Activated T-helper 2 cell treated with anti-CD3 and anti-CD28 coated beads, Interferon-gamma antibody, Interleukin-2, Interleukin-4, amounts not matched to agents 10 μg/mL and 5 μg/mL and 100 μg/mL, durations not matched to agents 14 hours and 24 hours and 36 hours (primary cell): ENCODE measurements around the gene AMFR. TPM values are rescaled to one million over a fixed set of nuclear protein-coding genes. Genes with fewer than 3 reads are reported as not detected.

ENCODE experiments used
- DNase-seq: peaks from one replicate; pipeline ENCODE4 v3.0.0; 2021; ENCODE audit warnings: low spot score
- H3K27ac Mint-ChIP-seq: one replicate; pipeline ENCODE4 v1.8.0; 2021; ENCODE audit warnings: mixed read lengths
- H3K27me3 Mint-ChIP-seq: one replicate; pipeline ENCODE4 v1.8.0; 2021; ENCODE audit warnings: low read depth, mixed read lengths
- H3K36me3 Mint-ChIP-seq: one replicate; pipeline ENCODE4 v1.8.0; 2021; ENCODE audit warnings: low read depth, mixed read lengths
- H3K4me1 Mint-ChIP-seq: one replicate; pipeline ENCODE4 v1.8.0; 2021; ENCODE audit warnings: low read depth, mixed read lengths
- H3K4me3 Mint-ChIP-seq: one replicate; pipeline ENCODE4 v1.8.0; 2021; ENCODE audit warnings: low read depth, mild to moderate bottlenecking, moderate library complexity, mixed read lengths
- H3K9me3 Mint-ChIP-seq: one replicate; pipeline ENCODE4 v1.8.0; 2021; ENCODE audit warnings: mixed read lengths
- intact Hi-C: fragments of 100-400 bp; cut with micrococcal nuclease; formaldehyde crosslinking; loops from one replicate; pipeline ENCODE4 v1.15.1; 2023
- total RNA-seq: library from RNA; stranded (reverse); gene quantifications from 2 replicates; pipeline ENCODE4 v1.2.3, GENCODE V29; 2022

The AMFR gene
- total RNA-seq, 1 donor from 2014 or later = 58.8 TPM

DNA sequence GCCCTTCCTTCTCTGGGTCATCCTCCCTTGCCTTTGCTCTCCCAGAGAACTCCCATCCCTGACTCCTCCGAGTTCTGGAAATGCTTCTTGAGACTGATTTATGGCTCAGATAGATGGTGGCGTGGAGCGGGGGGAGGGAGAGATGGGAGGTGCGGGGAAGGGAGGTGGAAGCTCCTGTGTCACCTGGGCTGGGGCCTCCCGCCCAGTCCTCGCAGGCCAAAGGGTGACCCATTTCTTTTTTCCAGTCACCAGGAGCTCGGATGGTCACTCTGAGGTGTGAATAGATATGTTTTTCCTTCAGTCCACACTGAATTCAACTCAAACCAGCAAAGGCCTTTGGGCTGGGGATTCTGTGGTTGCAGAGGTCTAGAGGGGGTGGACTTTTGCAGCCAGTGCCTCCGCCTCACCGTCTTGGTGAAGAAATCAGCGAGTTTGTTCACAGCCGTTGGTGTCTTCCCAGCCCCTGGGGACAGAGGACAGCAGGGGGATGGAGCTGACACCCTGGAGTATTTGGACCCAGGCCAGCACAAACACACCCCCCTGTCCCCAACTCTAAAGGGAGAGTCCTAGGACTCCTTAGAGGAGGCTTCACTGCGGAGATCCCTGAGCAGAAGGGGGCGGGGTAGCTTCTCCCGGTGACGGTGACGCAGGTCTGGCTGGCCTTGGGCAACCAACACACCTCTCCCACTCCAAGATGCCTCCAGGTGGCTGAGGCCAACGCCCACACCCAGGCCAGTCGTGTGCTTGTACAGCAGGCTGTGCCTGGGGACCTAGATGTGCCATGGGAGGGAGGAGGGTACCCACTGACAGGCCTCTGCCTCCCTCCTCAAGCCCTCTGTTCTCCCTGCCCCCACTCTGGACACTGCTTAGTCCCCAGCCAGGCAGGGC, 80.6 kb downstream of the AMFR start:
- DNase-seq = no peak
- Mint-ChIP-seq H3K27me3 (no peaks in the 10 kb centered on the region), H3K9me3 (no peaks in the 10 kb centered on the region), H3K4me3 (no peak overlapping the region), H3K4me1 (no peaks in the 10 kb centered on the region), H3K36me3 (no peaks in the 10 kb centered on the region), H3K27ac (no peak overlapping the region)
- intact Hi-C loops = no loop called here

DNA sequence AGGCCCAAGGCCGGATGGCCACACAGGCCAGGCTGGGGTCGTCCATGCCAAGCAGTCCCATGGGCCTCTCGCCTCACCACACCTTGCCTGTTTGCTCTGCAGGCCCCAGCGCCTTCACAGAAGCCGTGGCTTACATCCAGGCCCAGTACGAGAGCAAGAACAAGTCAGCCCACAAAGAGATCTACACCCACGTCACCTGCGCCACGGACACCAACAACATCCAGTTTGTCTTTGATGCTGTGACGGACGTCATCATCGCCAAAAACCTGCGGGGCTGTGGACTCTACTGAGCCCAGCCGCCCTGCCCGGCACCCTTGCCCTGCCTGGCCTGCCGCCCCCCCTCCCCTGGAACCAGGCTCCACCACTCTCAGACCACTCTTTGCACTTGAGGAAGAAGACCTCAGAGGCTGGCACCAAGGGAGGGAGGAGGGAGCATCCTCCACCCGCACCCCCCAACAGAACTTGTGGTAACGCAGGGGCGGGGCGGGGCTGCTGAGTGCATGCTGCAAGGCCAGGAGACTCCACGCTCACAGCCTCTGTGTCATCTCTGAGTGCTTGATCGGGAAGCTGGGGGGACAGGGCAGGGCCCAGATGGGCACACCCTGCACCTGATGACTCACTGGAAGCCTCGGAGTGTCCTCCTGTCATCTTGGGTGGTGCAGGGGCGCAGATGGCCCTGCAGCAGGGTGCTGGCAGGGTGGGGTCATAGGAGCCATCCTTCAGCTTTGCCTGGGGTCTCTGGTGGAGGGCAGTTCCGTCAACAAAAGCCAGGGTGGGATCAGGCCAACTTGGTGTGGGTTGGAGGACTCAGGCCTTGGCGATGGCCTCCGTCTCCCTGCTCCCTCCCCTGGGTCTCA, 81.5 kb downstream of the AMFR start:
- intact Hi-C loops = no loop called here
- no peaks in the 10 kb centered on the region for H3K36me3 Mint-ChIP-seq
- H3K4me1 Mint-ChIP-seq = no peaks in the 10 kb centered on the region
- H3K27me3 Mint-ChIP-seq = no peaks in the 10 kb centered on the region
- DNase-seq = no peak
- no peak overlapping the region for H3K4me3 Mint-ChIP-seq
- no peak overlapping the region for H3K27ac Mint-ChIP-seq
- no peaks in the 10 kb centered on the region for H3K9me3 Mint-ChIP-seq

DNA sequence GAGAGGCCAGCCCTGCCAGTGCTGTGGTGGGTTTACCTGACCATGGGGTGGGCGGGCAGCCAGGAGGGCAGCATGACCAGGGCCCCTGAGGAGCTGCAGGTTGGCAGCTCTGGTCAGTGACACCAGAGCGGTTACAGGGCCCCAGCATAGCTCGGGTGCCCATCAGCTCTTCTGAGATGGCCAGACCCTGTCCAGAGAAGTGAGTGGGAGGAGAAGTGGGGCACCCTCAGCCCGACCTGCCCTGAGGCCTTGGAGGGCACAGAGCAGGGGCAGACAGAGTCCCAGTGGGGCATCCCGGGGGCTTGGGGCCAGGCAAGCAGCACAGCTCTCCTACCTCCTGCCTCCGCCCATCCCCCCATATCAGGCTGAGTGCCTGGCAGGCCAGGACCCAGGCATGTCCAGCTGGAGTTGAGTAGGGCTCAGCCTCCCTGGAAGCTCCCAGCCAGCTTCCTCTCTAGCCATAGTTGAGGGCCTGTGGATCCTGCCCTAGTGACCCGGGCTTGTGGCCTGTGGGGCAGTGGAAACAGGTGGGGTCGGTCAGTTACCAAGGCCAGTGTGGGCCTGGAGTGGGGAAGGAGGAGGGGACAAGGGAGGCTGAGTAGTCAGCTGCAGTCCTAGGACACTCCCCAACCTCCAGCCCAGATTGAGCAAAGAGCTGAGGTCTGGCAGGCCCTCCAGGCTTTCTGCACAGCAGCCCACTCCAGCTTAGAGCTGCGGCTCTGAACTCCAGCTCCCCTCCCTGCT, 83.5 kb downstream of the AMFR start:
- H3K36me3 Mint-ChIP-seq = no peaks in the 10 kb centered on the region
- no peak for DNase-seq
- H3K4me3 Mint-ChIP-seq = no peak overlapping the region
- no peak overlapping the region for H3K27ac Mint-ChIP-seq
- H3K4me1 Mint-ChIP-seq = no peaks in the 10 kb centered on the region
- intact Hi-C loops = no loop called here
- no peaks in the 10 kb centered on the region for H3K9me3 Mint-ChIP-seq
- no peaks in the 10 kb centered on the region for H3K27me3 Mint-ChIP-seq

- Mint-ChIP-seq H3K4me1 (no peaks in the 10 kb centered on the region), H3K27ac (no peak overlapping the region), H3K9me3 (no peaks in the 10 kb centered on the region), H3K36me3 (no peaks in the 10 kb centered on the region), H3K27me3 (no peaks in the 10 kb centered on the region), H3K4me3 (no peak overlapping the region)
- intact Hi-C loops = no loop called here
- DNase-seq = no peak
These were observed 84.4 kb downstream of the AMFR start for GRCh38 chr16:56340864-56341365.

- Mint-ChIP-seq H3K36me3 (no peaks in the 10 kb centered on the region), H3K4me3 (no peak overlapping the region), H3K27ac (no peak overlapping the region), H3K27me3 (no peaks in the 10 kb centered on the region), H3K4me1 (no peaks in the 10 kb centered on the region), H3K9me3 (no peaks in the 10 kb centered on the region)
- intact Hi-C loops = no loop called here
- no peak for DNase-seq
These were observed 84.9 kb downstream of the AMFR start for GRCh38 chr16:56340416-56340815.

- H3K27me3 Mint-ChIP-seq = no peaks in the 10 kb centered on the region
- DNase-seq = no peak
- no peak overlapping the region for H3K4me3 Mint-ChIP-seq
- no peaks in the 10 kb centered on the region for H3K36me3 Mint-ChIP-seq
- H3K4me1 Mint-ChIP-seq = no peaks in the 10 kb centered on the region
- H3K9me3 Mint-ChIP-seq = no peaks in the 10 kb centered on the region
- no peak overlapping the region for H3K27ac Mint-ChIP-seq
- intact Hi-C loops = no loop called here
These were observed 85.7 kb downstream of the AMFR start for GRCh38 chr16:56339431-56340195.

- no peaks in the 10 kb centered on the region for H3K9me3 Mint-ChIP-seq
- H3K4me3 Mint-ChIP-seq = no peak overlapping the region
- intact Hi-C loops = no loop called here
These were observed 86.6 kb downstream of the AMFR start for GRCh38 chr16:56338566-56339318.

DNA sequence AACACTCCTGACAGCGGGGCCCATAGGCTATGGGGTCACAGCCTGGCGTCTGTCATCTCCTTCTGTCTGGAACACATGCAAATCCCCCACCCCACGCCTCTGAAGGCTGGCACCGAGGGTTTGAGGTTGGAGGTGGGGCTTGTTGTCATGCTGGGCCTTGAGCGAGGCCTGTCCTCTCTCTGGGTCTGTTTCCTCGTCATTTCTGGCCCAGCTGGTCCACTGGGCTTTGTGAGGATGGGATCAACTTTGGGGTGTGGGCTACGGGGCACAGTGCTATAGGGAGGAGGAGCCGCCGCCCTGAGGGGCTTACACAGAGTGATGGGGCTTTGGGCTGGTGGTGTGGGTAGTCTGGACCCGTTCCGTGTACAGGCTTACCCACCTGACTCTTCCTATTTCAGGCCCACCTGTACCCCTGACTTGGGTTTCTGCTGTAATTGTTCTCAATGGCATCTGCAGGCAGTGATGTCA, 87.5 kb downstream of the AMFR start:
- DNase-seq = no peak
- no peak overlapping the region for H3K27ac Mint-ChIP-seq
- H3K4me1 Mint-ChIP-seq = no peaks in the 10 kb centered on the region

More at GRCh38 chr16:56338566-56339318, 86.6 kb downstream of the AMFR start:
- DNase-seq = no peak
- Mint-ChIP-seq H3K27me3 (no peaks in the 10 kb centered on the region), H3K27ac (no peak overlapping the region), H3K4me1 (no peaks in the 10 kb centered on the region), H3K36me3 (no peaks in the 10 kb centered on the region)

DNA sequence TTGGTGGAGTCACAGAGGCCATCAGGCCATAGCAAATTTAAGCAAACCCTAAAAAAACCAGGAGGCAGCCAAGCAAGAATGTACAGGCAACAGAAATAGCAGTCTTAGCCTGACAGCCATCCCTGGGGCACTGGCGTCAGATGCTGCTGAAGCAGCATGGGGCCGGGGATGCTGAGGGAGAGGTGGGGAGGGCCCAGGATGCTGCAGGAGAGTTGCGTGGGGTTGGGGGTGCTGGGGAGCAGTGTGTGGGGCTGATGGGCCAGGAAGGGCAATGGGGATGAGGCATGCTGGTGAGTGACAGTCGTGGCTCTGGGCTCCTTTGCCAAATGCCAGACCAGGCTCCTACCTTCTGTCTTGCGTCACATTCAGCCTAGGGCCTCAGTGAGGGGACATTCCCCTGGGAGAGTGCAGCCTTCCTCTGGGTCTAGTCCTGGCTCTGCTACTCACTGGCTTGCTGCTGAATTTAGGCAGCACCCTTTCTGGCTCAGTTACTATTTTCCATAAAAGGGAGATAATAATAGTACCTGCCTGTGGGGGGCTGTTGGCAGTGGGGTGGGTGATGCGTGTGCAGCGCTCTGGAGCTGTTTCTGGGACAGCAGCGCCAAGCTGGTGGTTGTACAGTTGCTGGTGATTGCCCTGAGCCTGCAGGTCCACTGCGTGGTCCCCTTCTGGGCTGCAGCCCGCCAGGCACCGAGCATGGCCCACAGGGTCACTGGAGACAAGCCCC, 88.1 kb downstream of the AMFR start:
- H3K27me3 Mint-ChIP-seq = no peaks in the 10 kb centered on the region
- H3K27ac Mint-ChIP-seq = no peak overlapping the region
- H3K4me1 Mint-ChIP-seq = no peaks in the 10 kb centered on the region
- H3K36me3 Mint-ChIP-seq = no peaks in the 10 kb centered on the region
- no peak for DNase-seq
- no peaks in the 10 kb centered on the region for H3K9me3 Mint-ChIP-seq
- intact Hi-C loops = no loop called here
- H3K4me3 Mint-ChIP-seq = no peak overlapping the region

More for the DNA sequence above, 87.5 kb downstream of the AMFR start:
- H3K4me3 Mint-ChIP-seq = no peak overlapping the region
- H3K27me3 Mint-ChIP-seq = no peaks in the 10 kb centered on the region
- no peaks in the 10 kb centered on the region for H3K36me3 Mint-ChIP-seq
- no peaks in the 10 kb centered on the region for H3K9me3 Mint-ChIP-seq
- intact Hi-C loops = no loop called here

DNA sequence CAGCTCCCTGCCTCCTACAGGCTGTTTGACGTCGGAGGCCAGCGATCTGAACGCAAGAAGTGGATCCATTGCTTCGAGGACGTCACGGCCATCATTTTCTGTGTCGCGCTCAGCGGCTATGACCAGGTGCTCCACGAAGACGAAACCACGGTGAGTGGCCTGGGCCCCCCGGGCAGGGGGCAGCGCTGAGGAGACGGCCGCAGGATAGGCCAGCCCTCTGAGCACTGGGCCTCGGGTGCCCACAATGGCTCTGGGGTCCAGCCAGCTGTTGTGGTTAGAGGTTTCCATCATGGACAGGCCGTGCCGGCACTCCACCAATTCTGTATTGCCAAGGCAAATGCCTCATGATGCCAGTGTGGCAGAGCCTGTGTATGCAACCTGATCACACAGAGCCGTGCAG, 88.6 kb downstream of the AMFR start:
- H3K4me1 Mint-ChIP-seq = no peaks in the 10 kb centered on the region
- no peak overlapping the region for H3K27ac Mint-ChIP-seq
- intact Hi-C loops = no loop called here
- no peaks in the 10 kb centered on the region for H3K36me3 Mint-ChIP-seq
- no peak overlapping the region for H3K4me3 Mint-ChIP-seq
- no peak for DNase-seq
- H3K9me3 Mint-ChIP-seq = no peaks in the 10 kb centered on the region
- H3K27me3 Mint-ChIP-seq = no peaks in the 10 kb centered on the region

DNA sequence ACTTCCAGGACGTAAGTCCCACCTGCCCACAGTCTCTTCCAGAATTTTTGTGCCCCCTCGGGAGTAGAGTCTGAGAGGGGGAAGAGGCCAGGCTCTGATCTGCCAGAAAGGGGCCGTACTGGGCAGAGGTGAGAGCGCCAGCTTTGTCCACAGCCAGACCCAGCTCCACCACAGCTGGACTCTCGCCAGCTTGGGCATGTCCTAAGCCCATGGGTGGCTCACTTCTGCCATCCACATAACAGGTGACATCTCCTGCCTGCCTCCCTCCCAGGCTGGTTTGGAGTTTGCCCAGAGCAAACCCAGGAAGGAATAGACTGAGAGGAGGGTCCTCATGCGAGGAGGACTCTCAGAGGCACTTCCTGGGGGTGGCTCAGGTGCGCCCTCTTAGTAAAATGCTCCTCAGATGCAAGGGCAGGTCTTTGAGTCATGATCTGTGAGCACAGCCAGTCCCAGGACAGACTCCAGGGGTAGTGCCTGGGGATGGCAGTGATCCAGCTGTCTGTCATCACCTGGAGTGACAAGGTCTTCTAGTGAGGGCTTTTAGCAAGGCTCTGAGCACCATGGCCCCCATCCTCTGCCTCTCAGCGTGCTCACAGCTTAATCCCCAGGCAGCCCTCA, 89.2 kb downstream of the AMFR start:
- Mint-ChIP-seq H3K27ac (no peak overlapping the region), H3K27me3 (no peaks in the 10 kb centered on the region), H3K4me3 (no peak overlapping the region), H3K4me1 (no peaks in the 10 kb centered on the region), H3K36me3 (no peaks in the 10 kb centered on the region), H3K9me3 (no peaks in the 10 kb centered on the region)
- no peak for DNase-seq
- intact Hi-C loops = no loop called here
